ENCODE results near the gene PDZK1IP1.
"Not testable (repeated sequence)": the region's sequence is repeated elsewhere in the genome, so short reads cannot be mapped to it uniquely, and the experiment has no call there.

The PDZK1IP1 gene

GRCh38 chr1:47179988-47180563 is 9.8 kb downstream of the PDZK1IP1 start:
- no peak for DNase-seq

GRCh38 chr1:47179017-47179987 is 10.5 kb downstream of the PDZK1IP1 start:
- DNase-seq = peak; percentile 66

GRCh38 chr1:47178654-47179016 is 11.2 kb downstream of the PDZK1IP1 start:
- DNase-seq = no peak

GRCh38 chr1:47178020-47178419 is 11.8 kb downstream of the PDZK1IP1 start:
- no peak for DNase-seq

- DNase-seq = peak; percentile 46
Measured at GRCh38 chr1:47175227-47175934, 14.5 kb downstream of the PDZK1IP1 start.

GRCh38 chr1:47174656-47175020 is 15.2 kb downstream of the PDZK1IP1 start:
- DNase-seq = no peak

GRCh38 chr1:47172782-47173181 is 17.1 kb downstream of the PDZK1IP1 start:
- no peak for DNase-seq

GRCh38 chr1:47164552-47164951 is 25.3 kb downstream of the PDZK1IP1 start:
- no peak for DNase-seq

GRCh38 chr1:47161298-47162040 is 28.4 kb downstream of the PDZK1IP1 start:
- no peak for DNase-seq

- no peak for DNase-seq
Measured at GRCh38 chr1:47160716-47161115, 29.1 kb downstream of the PDZK1IP1 start.

- DNase-seq = not testable (repeated sequence)
Measured at GRCh38 chr1:47157957-47158356, 31.9 kb downstream of the PDZK1IP1 start.

- DNase-seq = not testable (repeated sequence)
Measured at GRCh38 chr1:47156457-47156856, 33.4 kb downstream of the PDZK1IP1 start.

- DNase-seq = not testable (repeated sequence)
Measured at GRCh38 chr1:47149162-47149561, 40.7 kb downstream of the PDZK1IP1 start.

GRCh38 chr1:47147047-47147785 is 42.6 kb downstream of the PDZK1IP1 start:
- DNase-seq = no peak

GRCh38 chr1:47146495-47146894 is 43.3 kb downstream of the PDZK1IP1 start:
- DNase-seq = not testable (repeated sequence)

GRCh38 chr1:47143654-47144053 is 46.2 kb downstream of the PDZK1IP1 start:
- DNase-seq = not testable (repeated sequence)

- not testable (repeated sequence) for DNase-seq
Measured at GRCh38 chr1:47140358-47140757, 49.5 kb downstream of the PDZK1IP1 start.

GRCh38 chr1:47137925-47138615 is 51.8 kb downstream of the PDZK1IP1 start:
- DNase-seq = no peak

GRCh38 chr1:47137198-47137597 is 52.6 kb downstream of the PDZK1IP1 start, which contains the start of gene CYP4A22:
CYP4A22 (plus strand) TSS chr1:47137441; CDS start chr1:47137486, 45 bp downstream.
- DNase-seq = no peak

All from NCI-H2081 treated with DMSO at 0.1 percent for 48 hours (cell line).